AG04449 (cell line): ENCODE data around the gene DHX36.

ENCODE experiments used
- CTCF ChIA-PET: fragments of 350-600 bp; formaldehyde crosslinking; extraction: SDS; loops from one replicate; lab custom pipeline; 2021; ENCODE audit warnings: antibody characterized with exemption; lab: Yijun Ruan, JAX
- POLR2A ChIA-PET: fragments of 400-600, 350-600 bp; formaldehyde crosslinking; extraction: SDS; loops from one replicate; lab custom pipeline; 2020; ENCODE audit warnings: antibody characterized with exemption, inconsistent platforms; lab: Yijun Ruan, JAX
- DNase-seq: peaks from one replicate; pipeline ENCODE4 v3.0.0-alpha.2; 2010; ENCODE audit warnings: low read depth, low spot score
- H3K4me3 ChIP-seq: 2 replicates; pipeline ENCODE4 v1.5.1; 2011; ENCODE audit warnings: low read depth, mild to moderate bottlenecking, control low read depth, low read length
- CTCF ChIP-seq: IDR thresholded peaks from one replicate; pipeline ENCODE4 v1.5.1; 2011; ENCODE audit warnings: mild to moderate bottlenecking, moderate library complexity, low read length, control low read depth, inconsistent platforms; ENCODE audit not compliant: insufficient read depth; ENCODE audit errors: missing control alignments

Gene DHX36

GRCh38 chr3:154301561-154301960, 22.7 kb downstream of the DHX36 start:
- no peak overlapping the region for H3K4me3 ChIP-seq
- no peak for DNase-seq
- POLR2A ChIA-PET: no interaction called here
- CTCF ChIA-PET: interaction anchor here (0.7 kb wide), 1 partner anchor 34 kb away, joined by 3 read pairs; no protein-coding TSS in a partner anchor
- TF ChIP-seq CTCF: no peak

- ChIA-PET POLR2A (no interaction called here), CTCF (no interaction called here)
- no peak for DNase-seq
- no peak overlapping the region for H3K4me3 ChIP-seq
- TF ChIP-seq CTCF: no peak
Measured at GRCh38 chr3:154294016-154294415, 30.3 kb downstream of the DHX36 start.

- ChIA-PET CTCF (interaction anchor here (1.5 kb wide), 1 partner anchor 23 kb away, joined by 5 read pairs; no protein-coding TSS in a partner anchor), POLR2A (no interaction called here)
- DNase-seq: no peak
- no peak for TF ChIP-seq CTCF
- no peak overlapping the region for H3K4me3 ChIP-seq
Measured at GRCh38 chr3:154290187-154290586, 34.1 kb downstream of the DHX36 start.

- CTCF ChIA-PET: no interaction called here
Measured at GRCh38 chr3:154285221-154285620, 39.1 kb downstream of the DHX36 start.

GRCh38 chr3:154280161-154280560, 44.1 kb downstream of the DHX36 start:
- no peak for TF ChIP-seq CTCF
- no peak overlapping the region for H3K4me3 ChIP-seq
- ChIA-PET CTCF (no interaction called here), POLR2A (no interaction called here)
- no peak for DNase-seq

More at GRCh38 chr3:154285221-154285620, 39.1 kb downstream of the DHX36 start:
- no peak for DNase-seq
- H3K4me3 ChIP-seq: no peak overlapping the region
- POLR2A ChIA-PET: no interaction called here
- no peak for TF ChIP-seq CTCF

GRCh38 chr3:154275965-154276364, 48.3 kb downstream of the DHX36 start:
- ChIA-PET CTCF (interaction anchor here (1.2 kb wide), 1 partner anchor 22 kb away, joined by 3 read pairs; no protein-coding TSS in a partner anchor), POLR2A (no interaction called here)
- no peak overlapping the region for H3K4me3 ChIP-seq
- DNase-seq: no peak
- no peak for TF ChIP-seq CTCF
